Vagina (tissue), 2 donors: ENCODE results near the gene PTPN14. TPM values are rescaled to one million over a fixed set of nuclear protein-coding genes. Genes with fewer than 3 reads are reported as not detected.

Source experiments
- DNase-seq, 2 donors: peaks; one replicate each; pipeline ENCODE4 v3.0.0-alpha.2; 2017; ENCODE audit errors: extremely low spot score in 2 of 2
- H3K27ac ChIP-seq: fragments of 200-600 bp; sonication (generic); one replicate; pipeline ENCODE4 v1.5.1; 2019
- H3K27me3 ChIP-seq: fragments of 200-600 bp; sonication (generic); one replicate; pipeline ENCODE4 v1.5.1; 2019
- H3K36me3 ChIP-seq, 2 donors: fragments of 200-600 bp; sonication (generic); one replicate each; pipeline ENCODE4 v1.5.1; 2017 to 2019
- H3K4me1 ChIP-seq: fragments of 200-600 bp; sonication (generic); one replicate; pipeline ENCODE4 v1.5.1; 2019
- H3K4me3 ChIP-seq, 2 donors: fragments of 200-600 bp; sonication (generic); 1 replicate in 1 of 2; 2 replicates in 1 of 2; pipeline ENCODE4 v1.5.1; 2016 to 2019
- H3K9me3 ChIP-seq: fragments of 200-600 bp; sonication (generic); one replicate; pipeline ENCODE4 v1.5.1; 2019
- CTCF ChIP-seq, 3 experiments: fragments of 450-650 bp in 2 of 3; fragments of 200-600 bp in 1 of 3; sonication (generic) in 1 of 3; IDR thresholded peaks; one replicate each; pipeline ENCODE4 v1.5.1; 2017 to 2019; ENCODE audit warnings: antibody characterized with exemption in 3 of 3, mild to moderate bottlenecking in 2 of 3, moderate library complexity in 2 of 3
- POLR2A ChIP-seq, 2 donors: fragments of 450-650 bp; IDR thresholded peaks; one replicate each; pipeline ENCODE4 v1.6.1; 2017; ENCODE audit warnings: antibody characterized with exemption in 2 of 2, mild to moderate bottlenecking in 2 of 2, moderate library complexity in 2 of 2
- POLR2AphosphoS5 ChIP-seq, 2 donors: sonication (generic); formaldehyde crosslinking; IDR thresholded peaks; one replicate each; pipeline ENCODE4 v1.9.0; 2017; ENCODE audit warnings: antibody characterized with exemption in 2 of 2, mild to moderate bottlenecking in 2 of 2, low read depth in 1 of 2; ENCODE audit not compliant: insufficient read depth in 1 of 2
- intact Hi-C: fragments of 100-400 bp; cut with DNase I; formaldehyde crosslinking; loops from one replicate; pipeline ENCODE4 v1.15.1; 2023
- total RNA-seq: library from RNA; depleted of rRNA; stranded (reverse); fragments of >200 nt; gene quantifications from one replicate; pipeline ENCODE4 v1.2.3, GENCODE V29; 2016

The PTPN14 gene
- total RNA-seq, 1 donor from 2014 or later, result 24.3 TPM

GRCh38 chr1:214380396-214380795 is 171.0 kb downstream of the PTPN14 start:
- peaks cover 0 to 27% of the 10 kb centered on the region in 2 donors for H3K36me3 ChIP-seq
- H3K4me1 ChIP-seq, result no peaks in the 10 kb centered on the region
- intact Hi-C loops, result no loop called here
- DNase-seq, result no peak
- no peak overlapping the region for H3K27ac ChIP-seq
- no peaks in the 10 kb centered on the region for H3K27me3 ChIP-seq
- H3K9me3 ChIP-seq, result no peaks in the 10 kb centered on the region
- H3K4me3 ChIP-seq, result no peak overlapping the region
- TF ChIP-seq POLR2A (IDR thresholded peaks at IDR 0.05) (no peak), POLR2AphosphoS5 (IDR thresholded peaks at IDR 0.05; ENCODE audit: insufficient read depth in 1 of 2, low read depth in 1 of 2) (no peak), CTCF (IDR thresholded peaks at IDR 0.05) (no peak)

DNA sequence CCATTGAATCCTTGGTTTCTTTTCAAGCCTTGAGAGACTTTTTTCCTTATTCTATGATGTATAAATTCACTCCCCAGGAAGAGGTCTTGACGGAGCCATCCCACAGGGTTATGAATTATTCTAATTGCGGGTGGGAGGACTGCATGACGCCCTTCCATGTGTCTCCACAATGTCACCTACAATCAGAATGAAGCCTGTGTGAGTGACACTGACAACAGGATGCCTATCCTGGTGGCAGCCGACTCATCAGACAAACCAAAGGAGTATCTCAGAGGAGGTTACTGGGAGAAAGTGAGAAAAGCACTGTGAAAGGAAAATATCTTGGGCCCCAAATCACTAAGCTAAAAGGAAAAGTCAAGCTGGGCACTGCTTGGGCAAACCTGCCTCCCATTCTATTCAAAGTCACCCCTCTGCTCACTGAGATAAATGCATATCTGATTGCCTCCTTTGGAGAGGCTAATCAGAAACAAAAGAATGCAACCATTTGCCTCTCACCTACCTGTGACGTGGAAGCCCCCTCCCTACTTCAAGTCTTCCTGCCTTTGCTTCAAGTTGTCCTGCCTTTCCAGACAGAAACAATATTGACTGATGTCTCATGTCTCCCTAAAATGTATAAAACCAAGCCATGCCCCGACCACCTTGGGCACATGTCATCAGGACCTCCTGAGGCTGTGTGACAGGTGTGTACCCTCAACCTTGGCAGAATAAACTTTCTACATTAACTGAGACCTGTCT is 172.0 kb downstream of the PTPN14 start:
- no peaks in the 10 kb centered on the region for H3K27me3 ChIP-seq
- no peak for DNase-seq
- intact Hi-C loops, result no loop called here
- no peaks in the 10 kb centered on the region for H3K4me1 ChIP-seq
- H3K9me3 ChIP-seq, result no peaks in the 10 kb centered on the region
- TF ChIP-seq CTCF (IDR thresholded peaks at IDR 0.05), result no peak
- no peak for TF ChIP-seq POLR2A (IDR thresholded peaks at IDR 0.05)
- TF ChIP-seq POLR2AphosphoS5 (IDR thresholded peaks at IDR 0.05; ENCODE audit: insufficient read depth in 1 of 2, low read depth in 1 of 2), result no peak
- H3K36me3 ChIP-seq, result peaks cover 0 to 27% of the 10 kb centered on the region in 2 donors
- H3K27ac ChIP-seq, result no peak overlapping the region
- H3K4me3 ChIP-seq, result no peak overlapping the region

- no peaks in the 10 kb centered on the region for H3K9me3 ChIP-seq
- intact Hi-C loops, result no loop called here
- TF ChIP-seq POLR2A (IDR thresholded peaks at IDR 0.05) (no peak), CTCF (IDR thresholded peaks at IDR 0.05) (no peak), POLR2AphosphoS5 (IDR thresholded peaks at IDR 0.05; ENCODE audit: insufficient read depth in 1 of 2, low read depth in 1 of 2) (no peak)
- no peak overlapping the region for H3K27ac ChIP-seq
- no peaks in the 10 kb centered on the region for H3K27me3 ChIP-seq
- H3K36me3 ChIP-seq, result peaks cover 0 to 19% of the 10 kb centered on the region in 2 donors
- DNase-seq, result no peak
- H3K4me3 ChIP-seq, result no peak overlapping the region
- H3K4me1 ChIP-seq, result no peaks in the 10 kb centered on the region
These were observed 172.9 kb downstream of the PTPN14 start for GRCh38 chr1:214378492-214378891.

GRCh38 chr1:214377886-214378285 is 173.5 kb downstream of the PTPN14 start:
- H3K9me3 ChIP-seq, result no peaks in the 10 kb centered on the region
- no peak overlapping the region for H3K27ac ChIP-seq
- H3K27me3 ChIP-seq, result no peaks in the 10 kb centered on the region
- intact Hi-C loops, result no loop called here
- no peak for DNase-seq
- no peak overlapping the region for H3K4me3 ChIP-seq
- H3K36me3 ChIP-seq, result peaks cover 0 to 13% of the 10 kb centered on the region in 2 donors
- TF ChIP-seq POLR2AphosphoS5 (IDR thresholded peaks at IDR 0.05; ENCODE audit: insufficient read depth in 1 of 2, low read depth in 1 of 2) (no peak), POLR2A (IDR thresholded peaks at IDR 0.05) (no peak)
- no peaks in the 10 kb centered on the region for H3K4me1 ChIP-seq

- no peak for TF ChIP-seq POLR2A (IDR thresholded peaks at IDR 0.05)
- TF ChIP-seq CTCF (IDR thresholded peaks at IDR 0.05), result no peak
- TF ChIP-seq POLR2AphosphoS5 (IDR thresholded peaks at IDR 0.05; ENCODE audit: insufficient read depth in 1 of 2, low read depth in 1 of 2), result no peak
- DNase-seq, result no peak
- Histone ChIP-seq H3K36me3 (peaks cover 0 to 14% of the 10 kb centered on the region in 2 donors), H3K4me3 (no peak overlapping the region), H3K27me3 (no peaks in the 10 kb centered on the region), H3K27ac (no peak overlapping the region), H3K4me1 (no peaks in the 10 kb centered on the region), H3K9me3 (no peaks in the 10 kb centered on the region)
- intact Hi-C loops, result no loop called here
These were observed 173.9 kb downstream of the PTPN14 start for GRCh38 chr1:214377485-214377884.
